Measurements from ENCODE around the gene NTRK2. TPM values are rescaled to one million over a fixed set of nuclear protein-coding genes. Genes with fewer than 3 reads are reported as not detected.

The NTRK2 gene
- total and polyA plus RNA-seq, 2 experiments from 2014 or later = 0.99 to 3.7 TPM

DNA sequence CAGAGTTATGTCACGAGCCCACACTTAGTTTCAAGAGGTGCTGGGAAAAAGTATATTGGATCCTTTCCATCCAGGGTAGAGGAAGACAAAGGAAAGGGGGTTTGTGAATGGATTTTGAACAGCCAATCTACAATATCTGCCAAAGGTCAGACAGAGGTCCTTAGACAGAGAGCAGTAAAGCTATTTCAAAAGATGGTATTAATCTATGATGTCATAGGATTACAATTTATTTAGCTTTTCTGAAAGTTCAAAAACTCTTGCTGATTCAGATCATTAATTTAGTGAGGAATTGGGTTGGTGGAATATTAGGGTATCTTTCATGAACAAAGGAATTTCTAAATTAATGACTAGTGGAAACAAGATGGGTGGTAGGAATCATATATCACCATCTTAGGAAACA is 126.9 kb downstream of the NTRK2 start:
- no peak overlapping the region for H3K4me3 ChIP-seq
- H2AFZ ChIP-seq = no peak overlapping the region
- H3K9me2 ChIP-seq (replicated peaks; ENCODE audit: insufficient read depth) = no peaks in the 10 kb centered on the region
- H3K27ac ChIP-seq = no peak overlapping the region
- no peak for DNase-seq (ENCODE audit: low spot score)
- H4K20me1 ChIP-seq (ENCODE audit: insufficient read depth, poor library complexity, severe bottlenecking) = no peaks in the 10 kb centered on the region
- H3K9me3 ChIP-seq (ENCODE audit: low read depth) = no peaks in the 10 kb centered on the region
- no peaks in the 10 kb centered on the region for H3K27me3 ChIP-seq
- 96% methylated on average over 1 of the region's 1 CpG for WGBS (ENCODE audit: low lambda C conversion rate, missing lambda C conversion rate)
- no peaks in the 10 kb centered on the region for H3K4me1 ChIP-seq (ENCODE audit: insufficient read depth)
- no peaks in the 10 kb centered on the region for H3K36me3 ChIP-seq (replicated peaks; ENCODE audit: insufficient read depth, low read depth)
- TF ChIP-seq EZH2 (IDR thresholded peaks at IDR 0.05; ENCODE audit: borderline replicate concordance) = no peak
- no peak overlapping the region for H3K4me2 ChIP-seq
- H3K79me2 ChIP-seq = no peaks in the 10 kb centered on the region

DNA sequence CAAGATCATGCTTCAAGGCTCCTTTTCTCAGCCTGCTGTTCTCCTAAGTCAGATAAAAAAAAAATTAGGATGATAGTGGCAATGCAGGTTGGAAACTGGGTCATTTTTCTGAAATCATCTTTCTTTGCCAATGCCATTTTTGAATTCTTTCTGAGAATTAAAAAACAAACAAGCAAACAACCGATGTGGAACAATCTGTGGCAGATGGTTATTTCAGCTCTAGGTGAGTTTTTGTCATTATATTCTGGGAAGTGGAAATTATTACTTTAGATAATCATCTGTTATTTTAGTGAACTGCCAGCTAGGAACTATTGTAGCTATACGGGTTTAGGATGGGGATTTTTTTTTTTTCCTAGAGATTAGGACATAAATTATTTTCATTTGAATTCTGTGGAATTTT is 129.7 kb downstream of the NTRK2 start:
- no peak overlapping the region for H3K4me3 ChIP-seq
- H4K20me1 ChIP-seq (ENCODE audit: insufficient read depth, poor library complexity, severe bottlenecking) = no peaks in the 10 kb centered on the region
- no peak for DNase-seq (ENCODE audit: low spot score)
- TF ChIP-seq, protein P1, sequence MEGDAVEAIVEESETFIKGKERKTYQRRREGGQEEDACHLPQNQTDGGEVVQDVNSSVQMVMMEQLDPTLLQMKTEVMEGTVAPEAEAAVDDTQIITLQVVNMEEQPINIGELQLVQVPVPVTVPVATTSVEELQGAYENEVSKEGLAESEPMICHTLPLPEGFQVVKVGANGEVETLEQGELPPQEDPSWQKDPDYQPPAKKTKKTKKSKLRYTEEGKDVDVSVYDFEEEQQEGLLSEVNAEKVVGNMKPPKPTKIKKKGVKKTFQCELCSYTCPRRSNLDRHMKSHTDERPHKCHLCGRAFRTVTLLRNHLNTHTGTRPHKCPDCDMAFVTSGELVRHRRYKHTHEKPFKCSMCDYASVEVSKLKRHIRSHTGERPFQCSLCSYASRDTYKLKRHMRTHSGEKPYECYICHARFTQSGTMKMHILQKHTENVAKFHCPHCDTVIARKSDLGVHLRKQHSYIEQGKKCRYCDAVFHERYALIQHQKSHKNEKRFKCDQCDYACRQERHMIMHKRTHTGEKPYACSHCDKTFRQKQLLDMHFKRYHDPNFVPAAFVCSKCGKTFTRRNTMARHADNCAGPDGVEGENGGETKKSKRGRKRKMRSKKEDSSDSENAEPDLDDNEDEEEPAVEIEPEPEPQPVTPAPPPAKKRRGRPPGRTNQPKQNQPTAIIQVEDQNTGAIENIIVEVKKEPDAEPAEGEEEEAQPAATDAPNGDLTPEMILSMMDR (IDR thresholded peaks at IDR 0.05; ENCODE audit: poor library complexity) = no peak
- TF ChIP-seq EZH2 (IDR thresholded peaks at IDR 0.05; ENCODE audit: borderline replicate concordance) (no peak), EZH2phosphoT487 (IDR thresholded peaks at IDR 0.05; ENCODE audit: low read depth, severe bottlenecking, unreplicated experiment) (no peak)
- no peaks in the 10 kb centered on the region for H3K79me2 ChIP-seq
- H3K36me3 ChIP-seq (replicated peaks; ENCODE audit: insufficient read depth, low read depth) = no peaks in the 10 kb centered on the region
- 77% methylated on average over 2 of the region's 2 CpGs for WGBS (ENCODE audit: low lambda C conversion rate, missing lambda C conversion rate)
- H2AFZ ChIP-seq = no peak overlapping the region
- H3K9me2 ChIP-seq (replicated peaks; ENCODE audit: insufficient read depth) = no peaks in the 10 kb centered on the region
- no peak overlapping the region for H3K27ac ChIP-seq
- no peak overlapping the region for H3K4me2 ChIP-seq
- H3K9me3 ChIP-seq (ENCODE audit: low read depth) = no peaks in the 10 kb centered on the region
- no peaks in the 10 kb centered on the region for H3K27me3 ChIP-seq
- no peaks in the 10 kb centered on the region for H3K4me1 ChIP-seq (ENCODE audit: insufficient read depth)

DNA sequence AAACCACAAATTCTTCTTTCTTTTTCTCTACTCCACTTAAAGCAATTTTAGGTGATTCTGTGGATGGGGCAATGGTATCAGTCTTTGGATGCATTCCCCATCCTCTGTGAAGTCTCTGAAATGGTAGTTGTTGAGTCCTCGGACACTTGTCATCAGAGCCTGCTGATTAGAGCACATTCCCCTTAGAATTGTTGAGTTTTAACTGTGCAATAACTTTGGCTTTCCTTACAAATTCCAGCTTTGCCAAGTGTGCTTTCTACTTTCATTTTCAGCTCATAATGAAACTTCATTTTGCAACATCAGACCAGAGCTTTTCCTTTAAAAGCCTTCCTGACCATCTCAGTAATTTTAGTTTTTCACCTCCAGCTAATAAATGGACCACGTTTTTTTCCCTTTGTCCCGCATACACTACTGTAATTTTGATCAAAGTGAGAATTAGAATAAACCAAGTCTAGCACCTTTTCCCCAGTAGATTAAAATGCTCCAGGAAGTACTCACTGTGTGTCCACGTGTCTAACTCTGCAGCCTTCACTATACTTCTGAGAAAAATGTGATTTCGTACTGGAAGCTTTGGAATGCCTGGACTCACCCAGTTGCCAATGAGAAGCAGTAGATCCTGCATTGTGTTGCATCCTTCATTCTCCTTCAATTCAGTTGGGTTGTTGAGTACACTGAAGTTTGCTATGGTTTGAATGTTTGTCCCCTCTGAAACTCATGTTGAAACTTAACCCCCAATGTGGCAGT is 135.6 kb downstream of the NTRK2 start:
- H3K4me2 ChIP-seq = no peak overlapping the region

DNA sequence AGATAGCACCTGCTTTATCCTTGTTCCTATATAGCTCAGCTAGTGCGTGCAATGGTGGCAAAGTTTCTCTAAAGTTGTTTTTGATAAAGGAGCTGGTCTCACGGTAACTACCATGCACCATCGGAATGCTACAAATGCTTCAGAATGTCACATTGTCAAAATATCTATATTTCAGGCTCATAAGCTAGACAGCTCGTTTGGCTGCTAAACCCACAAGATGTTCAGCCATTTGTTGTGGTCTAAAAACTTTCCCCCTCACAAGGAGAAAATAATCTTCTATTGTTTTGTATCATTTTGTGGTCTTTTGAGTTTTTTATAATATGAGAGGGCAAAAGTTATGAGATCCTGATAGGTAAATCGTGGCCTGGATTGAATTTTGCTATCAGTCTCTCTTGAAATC is 137.9 kb downstream of the NTRK2 start:
- DNase-seq (ENCODE audit: low spot score) = no peak
- no peak overlapping the region for H3K27ac ChIP-seq
- H3K27me3 ChIP-seq = no peaks in the 10 kb centered on the region
- no peaks in the 10 kb centered on the region for H3K9me2 ChIP-seq (replicated peaks; ENCODE audit: insufficient read depth)
- TF ChIP-seq EZH2 (IDR thresholded peaks at IDR 0.05; ENCODE audit: borderline replicate concordance) (no peak), EZH2phosphoT487 (IDR thresholded peaks at IDR 0.05; ENCODE audit: low read depth, severe bottlenecking, unreplicated experiment) (no peak)
- TF ChIP-seq, protein P1 (IDR thresholded peaks at IDR 0.05; ENCODE audit: poor library complexity) = no peak
- no peaks in the 10 kb centered on the region for H3K9me3 ChIP-seq (ENCODE audit: low read depth)
- no peaks in the 10 kb centered on the region for H3K4me1 ChIP-seq (ENCODE audit: insufficient read depth)
- 90% methylated on average over 5 of the region's 5 CpGs for WGBS (ENCODE audit: low lambda C conversion rate, missing lambda C conversion rate)
- H3K4me3 ChIP-seq = no peak overlapping the region
- H3K36me3 ChIP-seq (replicated peaks; ENCODE audit: insufficient read depth, low read depth) = no peaks in the 10 kb centered on the region
- H2AFZ ChIP-seq = no peak overlapping the region
- no peaks in the 10 kb centered on the region for H3K79me2 ChIP-seq
- H4K20me1 ChIP-seq (ENCODE audit: insufficient read depth, poor library complexity, severe bottlenecking) = no peaks in the 10 kb centered on the region
- H3K4me2 ChIP-seq = no peak overlapping the region

More for the DNA sequence above, 135.6 kb downstream of the NTRK2 start:
- WGBS (ENCODE audit: low lambda C conversion rate, missing lambda C conversion rate) = 84% methylated on average over 5 of the region's 5 CpGs
- TF ChIP-seq EZH2 (IDR thresholded peaks at IDR 0.05; ENCODE audit: borderline replicate concordance) = no peak
- TF ChIP-seq, protein P1 (IDR thresholded peaks at IDR 0.05; ENCODE audit: poor library complexity) = no peak
- no peaks in the 10 kb centered on the region for H3K4me1 ChIP-seq (ENCODE audit: insufficient read depth)
- no peak overlapping the region for H3K27ac ChIP-seq
- no peak overlapping the region for H2AFZ ChIP-seq
- no peaks in the 10 kb centered on the region for H3K36me3 ChIP-seq (replicated peaks; ENCODE audit: insufficient read depth, low read depth)
- no peaks in the 10 kb centered on the region for H3K79me2 ChIP-seq
- DNase-seq (ENCODE audit: low spot score) = no peak
- H4K20me1 ChIP-seq (ENCODE audit: insufficient read depth, poor library complexity, severe bottlenecking) = no peaks in the 10 kb centered on the region
- H3K9me2 ChIP-seq (replicated peaks; ENCODE audit: insufficient read depth) = no peaks in the 10 kb centered on the region
- H3K4me3 ChIP-seq = no peak overlapping the region
- H3K9me3 ChIP-seq (ENCODE audit: low read depth) = no peaks in the 10 kb centered on the region
- H3K27me3 ChIP-seq = no peaks in the 10 kb centered on the region

Measured in hepatocyte (in vitro differentiated cells).